Adrenal gland (tissue), 5 donors: ENCODE data around the gene UBR3.

Experiments used
- POLR2A ChIP-seq, 2 donors: fragments of 450-650 bp; IDR thresholded peaks; one replicate each; pipeline ENCODE4 v1.6.1; 2017; ENCODE audit warnings: antibody characterized with exemption in 2 of 2, mild to moderate bottlenecking in 2 of 2, moderate library complexity in 1 of 2
- TF ChIP-seq, protein P1 (sequence below), 6 experiments: fragments of 450-650 bp in 4 of 6; fragments of 200-600 bp in 2 of 6; sonication (generic) in 1 of 6; IDR thresholded peaks; 1 replicate in 5 of 6; 2 replicates in 1 of 6; pipeline versions ENCODE4 v1.5.1 to v1.8.0; 2016 to 2021; ENCODE audit warnings: antibody characterized with exemption in 6 of 6, mild to moderate bottlenecking in 2 of 6, moderate library complexity in 1 of 6
- donor health status: DM: no; HTN: no; CAD: no.

DNA sequence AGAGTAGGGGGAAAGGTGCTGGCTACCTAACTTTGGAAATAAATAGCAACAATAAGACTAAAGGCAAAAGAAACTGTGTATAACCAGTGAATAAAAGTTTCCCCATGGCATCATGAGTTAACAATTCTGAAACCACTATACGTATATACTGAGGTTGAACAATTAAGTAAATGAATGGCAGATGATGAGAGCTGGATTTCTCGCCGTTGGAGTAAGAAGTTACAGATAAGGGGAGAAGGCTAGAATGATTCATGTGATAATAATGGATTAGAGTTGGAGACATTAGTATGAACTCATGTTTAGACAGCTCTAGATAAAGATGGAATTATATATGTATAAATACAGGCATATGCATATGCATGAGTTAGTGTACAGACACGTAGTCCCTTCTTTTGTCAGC lies 152.7 kb downstream of the UBR3 start:
- no peak for TF ChIP-seq POLR2A (IDR thresholded peaks at IDR 0.05)
- TF ChIP-seq, protein P1, sequence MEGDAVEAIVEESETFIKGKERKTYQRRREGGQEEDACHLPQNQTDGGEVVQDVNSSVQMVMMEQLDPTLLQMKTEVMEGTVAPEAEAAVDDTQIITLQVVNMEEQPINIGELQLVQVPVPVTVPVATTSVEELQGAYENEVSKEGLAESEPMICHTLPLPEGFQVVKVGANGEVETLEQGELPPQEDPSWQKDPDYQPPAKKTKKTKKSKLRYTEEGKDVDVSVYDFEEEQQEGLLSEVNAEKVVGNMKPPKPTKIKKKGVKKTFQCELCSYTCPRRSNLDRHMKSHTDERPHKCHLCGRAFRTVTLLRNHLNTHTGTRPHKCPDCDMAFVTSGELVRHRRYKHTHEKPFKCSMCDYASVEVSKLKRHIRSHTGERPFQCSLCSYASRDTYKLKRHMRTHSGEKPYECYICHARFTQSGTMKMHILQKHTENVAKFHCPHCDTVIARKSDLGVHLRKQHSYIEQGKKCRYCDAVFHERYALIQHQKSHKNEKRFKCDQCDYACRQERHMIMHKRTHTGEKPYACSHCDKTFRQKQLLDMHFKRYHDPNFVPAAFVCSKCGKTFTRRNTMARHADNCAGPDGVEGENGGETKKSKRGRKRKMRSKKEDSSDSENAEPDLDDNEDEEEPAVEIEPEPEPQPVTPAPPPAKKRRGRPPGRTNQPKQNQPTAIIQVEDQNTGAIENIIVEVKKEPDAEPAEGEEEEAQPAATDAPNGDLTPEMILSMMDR (IDR thresholded peaks at IDR 0.05): no peak
